GM19025 (cell line): ENCODE data around the gene NELL2.

Source experiments
- ATAC-seq: cut with Tn5 transposase; IDR thresholded peaks from one replicate; pipeline ENCODE4 v1.9.1; 2021; ENCODE audit warnings: mild to moderate bottlenecking, low read depth, moderate library complexity; ENCODE audit not compliant: unreplicated experiment

NELL2 gene

GRCh38 chr12:44500423-44500822, 375.7 kb downstream of the NELL2 start:
- ATAC-seq: no peak

- ATAC-seq: no peak
Observed at GRCh38 chr12:44497044-44497443, 379.1 kb downstream of the NELL2 start.

- ATAC-seq: no peak
Observed at GRCh38 chr12:44490181-44490580, 385.9 kb downstream of the NELL2 start.

GRCh38 chr12:44488180-44488579, 387.9 kb downstream of the NELL2 start:
- no peak for ATAC-seq

GRCh38 chr12:44484862-44485261, 391.3 kb downstream of the NELL2 start:
- ATAC-seq: no peak

GRCh38 chr12:44477331-44477980, 398.7 kb downstream of the NELL2 start:
- no peak for ATAC-seq

GRCh38 chr12:44476683-44477082, 399.4 kb downstream of the NELL2 start:
- no peak for ATAC-seq

- no peak for ATAC-seq
Observed at GRCh38 chr12:44465139-44465538, 411.0 kb downstream of the NELL2 start.

- no peak for ATAC-seq
Observed at GRCh38 chr12:44464180-44464579, 411.9 kb downstream of the NELL2 start.

- no peak for ATAC-seq
Observed at GRCh38 chr12:44462729-44463128, 413.4 kb downstream of the NELL2 start.

- no peak for ATAC-seq
Observed at GRCh38 chr12:44460261-44460660, 415.9 kb downstream of the NELL2 start.

- ATAC-seq: no peak
Observed at GRCh38 chr12:44459569-44459968, 416.5 kb downstream of the NELL2 start.
